HepG2 (cell line): ENCODE results near the gene IFIT2. TPM values are rescaled to one million over a fixed set of nuclear protein-coding genes. Genes with fewer than 3 reads are reported as not detected.

ENCODE experiments used
- ATAC-seq: fragments of 200-7000 bp; cut with Tn5 transposase; 3 replicates; pipeline ENCODE4 v1.9.1; 2020; ENCODE audit warnings: mild to moderate bottlenecking, moderate library complexity
- BruUV-seq: library from RNA; stranded (reverse); fragments of 400-500 nt; replicated peaks from 2 replicates; lab custom pipeline; 2021; lab: Mats Ljungman, UMichigan
- CTCF ChIA-PET: fragments of 300-600 bp; formaldehyde crosslinking; extraction: SDS; loops from one replicate; lab custom pipeline; 2021; ENCODE audit warnings: low total read pairs, inconsistent platforms, low intra/inter-chr PET ratio; lab: Yijun Ruan, JAX
- POLR2A ChIA-PET: fragments of 350-600 bp; sonication (Branson Sonifier 250); formaldehyde crosslinking; loops from one replicate; lab custom pipeline; 2020; ENCODE audit warnings: antibody characterized with exemption, inconsistent platforms; lab: Yijun Ruan, JAX
- DNase-seq: peaks from one replicate; pipeline ENCODE4 v3.0.0-alpha.2; 2015; ENCODE audit warnings: low spot score
- FAIRE-seq: peaks from 3 replicates; lab custom pipeline; 2011; peaks lifted over from hg19 to GRCh38; lab: Jason Lieb, UNC
- H2AFZ ChIP-seq: one replicate; pipeline ENCODE4 v1.6.1; 2011; ENCODE audit warnings: low read length, inconsistent platforms
- H3K27ac ChIP-seq: fragments of 300-600 bp; 3 replicates; pipeline ENCODE4 v1.8.0; 2011; ENCODE audit warnings: mixed run types, mild to moderate bottlenecking, mixed read lengths, low read length, inconsistent platforms; ENCODE audit not compliant: insufficient read depth; ENCODE audit errors: extremely low read length
- H3K27me3 ChIP-seq, 2 experiments: fragments of 200-600 bp in 1 of 2; 2 replicates in 1 of 2; 3 replicates in 1 of 2; pipeline versions ENCODE4 v1.6.0 to v1.8.0; 2011; ENCODE audit warnings: low read length in 2 of 2, mild to moderate bottlenecking in 2 of 2, moderate library complexity in 2 of 2, inconsistent platforms in 1 of 2; ENCODE audit not compliant: insufficient read depth in 2 of 2, control insufficient read depth in 1 of 2
- H3K36me3 ChIP-seq, 2 experiments: fragments of 200-600 bp in 1 of 2; replicated peaks in 1 of 2; 2 replicates in 1 of 2; 3 replicates in 1 of 2; pipeline versions ENCODE4 v1.5.1 to v1.8.0; 2011; ENCODE audit warnings: low read length in 2 of 2, inconsistent platforms in 1 of 2; ENCODE audit not compliant: insufficient read depth in 2 of 2, control insufficient read depth in 1 of 2
- H3K4me1 ChIP-seq: 2 replicates; pipeline ENCODE4 v1.5.1; 2012; ENCODE audit warnings: low read length, inconsistent platforms; ENCODE audit not compliant: insufficient read depth
- H3K4me2 ChIP-seq: 2 replicates; pipeline ENCODE4 v1.6.0; 2011; ENCODE audit warnings: low read depth, low read length, inconsistent platforms
- H3K4me3 ChIP-seq, 3 experiments: fragments of 200-600 bp in 1 of 3; sonication (generic), shearing (Covaris generic) in 1 of 3; replicated peaks in 1 of 3; 2 replicates each; pipeline ENCODE4 v1.5.1; 2011 to 2016; ENCODE audit warnings: low read length in 3 of 3, inconsistent platforms in 2 of 3, low read depth in 2 of 3, mild to moderate bottlenecking in 2 of 3, control low read depth in 1 of 3, mixed read lengths in 1 of 3; ENCODE audit not compliant: insufficient read depth in 1 of 3
- H3K79me2 ChIP-seq: one replicate; pipeline ENCODE4 v1.6.1; 2011; ENCODE audit warnings: low read length, inconsistent platforms; ENCODE audit not compliant: insufficient read depth
- H3K9ac ChIP-seq: 2 replicates; pipeline ENCODE4 v1.6.0; 2011; ENCODE audit warnings: mild to moderate bottlenecking, low read depth, low read length, inconsistent platforms; ENCODE audit not compliant: insufficient read depth
- H3K9me3 ChIP-seq: 2 replicates; pipeline ENCODE4 v1.5.1; 2012; ENCODE audit warnings: mild to moderate bottlenecking, low read length
- H4K20me1 ChIP-seq: 2 replicates; pipeline ENCODE4 v1.6.0; 2011; ENCODE audit warnings: inconsistent platforms, mild to moderate bottlenecking, low read length, moderate library complexity; ENCODE audit not compliant: insufficient read depth
- ASH2L ChIP-seq: fragments of 300-600, 200-600 bp; sonication (generic); IDR thresholded peaks from 2 replicates; pipeline ENCODE4 v1.7.0; 2017; ENCODE audit warnings: low read depth, mild to moderate bottlenecking, moderate library complexity, mixed read lengths, low read length; ENCODE audit not compliant: insufficient read length
- CCAR2 ChIP-seq: fragments of 200-400 bp; formaldehyde crosslinking; optimal IDR thresholded peaks from 2 replicates; pipeline ENCODE3; 2018; ENCODE audit warnings: low read depth, mild to moderate bottlenecking, low read length, moderate library complexity
- ELK4 ChIP-seq: sonication (generic); formaldehyde crosslinking; IDR thresholded peaks from 2 replicates; pipeline ENCODE4 v1.9.0; 2021; ENCODE audit warnings: missing genetic modification reagents, borderline replicate concordance
- GLMP ChIP-seq: sonication (generic); formaldehyde crosslinking; IDR thresholded peaks from 2 replicates; pipeline ENCODE4 v1.9.0; 2021; ENCODE audit warnings: missing genetic modification reagents, mild to moderate bottlenecking, borderline replicate concordance
- GZF1 ChIP-seq: sonication (generic); formaldehyde crosslinking; IDR thresholded peaks from 2 replicates; pipeline ENCODE4 v1.5.1; 2020; ENCODE audit warnings: mild to moderate bottlenecking, missing genetic modification reagents
- IKZF4 ChIP-seq: sonication (generic); formaldehyde crosslinking; IDR thresholded peaks from 2 replicates; pipeline ENCODE4 v1.5.1; 2020; ENCODE audit warnings: borderline replicate concordance, mild to moderate bottlenecking, low read depth, missing genetic modification reagents; ENCODE audit errors: not compliant biosample characterization
- MATR3 ChIP-seq: sonication (generic); formaldehyde crosslinking; IDR thresholded peaks from 2 replicates; pipeline ENCODE4 v1.4.0; 2020; ENCODE audit warnings: missing genetic modification reagents
- NCOA1 ChIP-seq: sonication (generic); formaldehyde crosslinking; IDR thresholded peaks from 2 replicates; pipeline ENCODE4 v1.9.0; 2021; ENCODE audit warnings: missing genetic modification reagents
- PRMT3 ChIP-seq: sonication (generic); formaldehyde crosslinking; IDR thresholded peaks from 2 replicates; pipeline ENCODE4 v1.8.1; 2022; ENCODE audit warnings: low read depth, mild to moderate bottlenecking, moderate library complexity, missing genetic modification reagents, borderline replicate concordance
- SPEN ChIP-seq: sonication (generic); formaldehyde crosslinking; IDR thresholded peaks from 2 replicates; pipeline ENCODE4 v1.5.1; 2020; ENCODE audit warnings: low read depth, mild to moderate bottlenecking, missing genetic modification reagents
- U2AF1 ChIP-seq: fragments of 200-400 bp; formaldehyde crosslinking; optimal IDR thresholded peaks from 2 replicates; pipeline ENCODE3; 2017; ENCODE audit warnings: mild to moderate bottlenecking, low read depth, low read length
- YY1 ChIP-seq: IDR thresholded peaks from 2 replicates; pipeline ENCODE4 v1.6.1; 2011; ENCODE audit warnings: low read length, low read depth, moderate library complexity, mild to moderate bottlenecking; ENCODE audit not compliant: insufficient read depth, insufficient replicate concordance
- ZBTB21 ChIP-seq: sonication (generic); formaldehyde crosslinking; IDR thresholded peaks from 2 replicates; pipeline ENCODE4 v1.4.0; 2020; ENCODE audit warnings: missing genetic modification reagents
- ZNF253 ChIP-seq: sonication (generic); formaldehyde crosslinking; IDR thresholded peaks from 2 replicates; pipeline ENCODE4 v1.8.0; 2022; ENCODE audit warnings: mild to moderate bottlenecking, missing genetic modification reagents, borderline replicate concordance
- ZNF362 ChIP-seq: sonication (generic); formaldehyde crosslinking; IDR thresholded peaks from 2 replicates; pipeline ENCODE4 v1.4.0; 2020; ENCODE audit warnings: missing genetic modification reagents, mild to moderate bottlenecking, borderline replicate concordance
- ZNF577 ChIP-seq: sonication (generic); formaldehyde crosslinking; IDR thresholded peaks from 2 replicates; pipeline ENCODE4 v1.4.0; 2020; ENCODE audit warnings: mild to moderate bottlenecking, low read depth, missing genetic modification reagents, borderline replicate concordance
- in situ Hi-C: cut with HindIII; loops from 2 replicates; pipeline ENCODE4 v1.10.0; 2017; ENCODE audit warnings: low pct_unique_long_range_greater_than_20kb; ENCODE audit not compliant: extremely low pct_ligation_motif_present
- intact Hi-C: fragments of 100-400 bp; cut with micrococcal nuclease; formaldehyde crosslinking; loops from one replicate; pipeline ENCODE4 v1.10.0; 2022; ENCODE audit not compliant: unreplicated experiment
- polyA plus RNA-seq, 8 experiments: library from polyadenylated mRNA; depleted of rRNA in 3 of 8; stranded (reverse) in 7 of 8; unstranded in 1 of 8; fragments of >200 nt; fragmentation: Illumina TruSeq in 4 of 8; extraction: Trizol in 4 of 8; gene quantifications; 2 replicates each; pipeline versions ENCODE4 v1.2.1 to v1.2.3, GENCODE V29; 2011 to 2016; ENCODE audit warnings: low read depth in 4 of 8, missing spikeins in 1 of 8, mixed read lengths in 1 of 8; ENCODE audit not compliant: insufficient read depth in 1 of 8
- total RNA-seq, 5 experiments: library from RNA; depleted of rRNA; stranded (reverse); fragments of >200 nt; fragmentation: Illumina TruSeq; extraction: Trizol; gene quantifications; 2 replicates each; pipeline ENCODE4 v1.2.3, GENCODE V29; 2016; ENCODE audit warnings: low read depth in 1 of 5
- TF ChIP-seq, protein P1 (sequence below): sonication (generic); formaldehyde crosslinking; IDR thresholded peaks from 2 replicates; pipeline ENCODE4 v1.5.1; 2020; ENCODE audit warnings: mild to moderate bottlenecking, missing genetic modification reagents, borderline replicate concordance
- TF ChIP-seq, protein P2 (sequence below): IDR thresholded peaks from 2 replicates; pipeline ENCODE4 v1.6.1; 2016; ENCODE audit warnings: missing compliant biosample characterization, missing genetic modification reagents, borderline replicate concordance

The IFIT2 gene
- total and polyA plus RNA-seq, 2 of the 13 experiments (the other 11 are each of a cell fraction or from before 2014, with no cell fraction given): 0.04 to 0.15 TPM

DNA sequence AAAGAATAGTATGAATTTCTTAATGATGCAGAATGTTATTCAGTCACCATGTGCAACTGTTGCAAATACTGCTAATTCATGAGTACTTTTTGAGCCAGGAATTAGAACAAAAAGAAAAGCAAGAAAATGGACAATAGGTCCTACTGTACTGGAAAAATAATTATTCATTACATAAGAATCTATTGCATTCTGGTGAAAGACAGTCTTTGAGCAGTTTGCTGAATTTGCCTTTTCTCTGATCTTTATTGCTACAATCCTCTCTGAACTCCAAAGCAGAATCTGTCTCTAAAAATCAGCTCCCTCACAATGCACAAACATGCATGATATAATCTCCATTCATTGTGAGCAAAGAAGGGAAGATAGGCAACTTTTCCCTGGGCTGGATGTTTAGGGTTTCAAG, 12.8 kb downstream of the IFIT2 start:
- Histone ChIP-seq H3K4me2 (no peak overlapping the region), H3K9ac (no peak overlapping the region), H4K20me1 (no peaks in the 10 kb centered on the region), H3K27me3 (no peaks in the 10 kb centered on the region), H3K79me2 (no peaks in the 10 kb centered on the region), H3K9me3 (no peaks in the 10 kb centered on the region), H3K27ac (no peak overlapping the region), H3K4me3 (no peak overlapping the region), H3K4me1 (peaks cover 8% of the 10 kb centered on the region), H3K36me3 (no peaks in the 10 kb centered on the region), H2AFZ (no peak overlapping the region)
- CTCF ChIA-PET: no interaction called here
- FAIRE-seq (no peak), DNase-seq (no peak), ATAC-seq (no peak)
- intact Hi-C loops (no loop called here), in situ Hi-C loops (no loop called here)
- POLR2A ChIA-PET: no interaction called here
- BruUV-seq: no TSS peak
- TF ChIP-seq IKZF4 (no peak), ZNF577 (CRISPR knock-in tag) (no peak), ZNF362 (CRISPR knock-in tag) (no peak), NCOA1 (no peak), YY1 (no peak), MATR3 (no peak), ASH2L (no peak), SPEN (CRISPR knock-in tag) (no peak), GLMP (CRISPR knock-in tag) (no peak), ZNF253 (CRISPR knock-in tag) (no peak), PRMT3 (CRISPR knock-in tag) (no peak), ELK4 (CRISPR knock-in tag) (no peak), ZBTB21 (CRISPR knock-in tag) (no peak), CCAR2 (no peak), GZF1 (CRISPR knock-in tag) (no peak), U2AF1 (no peak)
- TF ChIP-seq, protein P1, sequence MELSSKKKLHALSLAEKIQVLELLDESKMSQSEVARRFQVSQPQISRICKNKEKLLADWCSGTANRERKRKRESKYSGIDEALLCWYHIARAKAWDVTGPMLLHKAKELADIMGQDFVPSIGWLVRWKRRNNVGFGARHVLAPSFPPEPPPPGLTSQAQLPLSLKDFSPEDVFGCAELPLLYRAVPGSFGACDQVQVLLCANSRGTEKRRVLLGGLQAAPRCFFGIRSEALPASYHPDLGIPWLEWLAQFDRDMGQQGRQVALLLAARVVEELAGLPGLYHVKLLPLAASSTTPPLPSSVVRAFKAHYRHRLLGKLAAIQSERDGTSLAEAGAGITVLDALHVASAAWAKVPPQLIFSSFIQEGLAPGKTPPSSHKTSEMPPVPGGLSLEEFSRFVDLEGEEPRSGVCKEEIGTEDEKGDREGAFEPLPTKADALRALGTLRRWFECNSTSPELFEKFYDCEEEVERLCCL: no peak
- TF ChIP-seq, protein P2, sequence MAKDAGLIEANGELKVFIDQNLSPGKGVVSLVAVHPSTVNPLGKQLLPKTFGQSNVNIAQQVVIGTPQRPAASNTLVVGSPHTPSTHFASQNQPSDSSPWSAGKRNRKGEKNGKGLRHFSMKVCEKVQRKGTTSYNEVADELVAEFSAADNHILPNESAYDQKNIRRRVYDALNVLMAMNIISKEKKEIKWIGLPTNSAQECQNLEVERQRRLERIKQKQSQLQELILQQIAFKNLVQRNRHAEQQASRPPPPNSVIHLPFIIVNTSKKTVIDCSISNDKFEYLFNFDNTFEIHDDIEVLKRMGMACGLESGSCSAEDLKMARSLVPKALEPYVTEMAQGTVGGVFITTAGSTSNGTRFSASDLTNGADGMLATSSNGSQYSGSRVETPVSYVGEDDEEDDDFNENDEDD (CRISPR knock-in tag): no peak
